Measurements from ENCODE around the gene ADAT3.

DNA sequence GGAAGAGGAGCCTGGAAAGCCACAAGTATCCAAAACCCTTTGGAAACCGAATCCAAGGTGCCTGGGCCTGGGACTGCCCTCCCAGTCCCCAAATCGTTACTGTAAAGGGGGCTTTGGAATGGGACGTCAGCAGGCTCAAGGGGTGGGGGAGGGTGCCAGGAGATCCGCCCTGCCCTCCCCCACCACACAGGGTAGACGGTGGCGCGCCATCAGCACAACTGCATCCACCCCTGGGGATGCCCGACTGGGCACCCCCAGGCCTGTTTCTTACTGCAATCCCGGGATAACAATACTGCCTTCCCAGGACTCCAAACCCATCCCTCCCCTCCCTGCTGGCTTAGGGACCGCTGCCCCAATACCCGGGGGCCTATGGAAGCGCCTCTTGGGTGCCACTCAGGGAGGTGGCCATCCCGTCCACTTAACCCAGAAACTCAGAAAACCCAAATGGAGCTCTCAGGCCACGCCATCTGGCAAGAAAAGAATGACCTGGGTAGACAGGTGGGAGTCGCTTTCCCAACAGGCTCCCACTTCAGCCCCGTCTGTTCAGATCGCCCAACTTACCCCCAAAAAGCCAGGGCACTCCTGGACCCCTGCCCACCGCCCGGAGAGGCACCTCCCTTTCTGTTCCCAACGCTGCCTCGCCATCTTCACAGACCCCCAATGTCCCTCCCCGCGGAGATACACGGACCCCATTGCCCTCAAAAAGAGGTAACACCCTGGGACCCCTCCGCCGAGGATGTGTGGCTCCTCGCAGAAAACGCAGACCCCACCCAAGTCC is 44.2 kb upstream of the ADAT3 start:
- TF ChIP-seq KLF10 (tag by site-specific recombination; IDR thresholded peaks at IDR 0.05) (no peak), YY1 (tag by site-specific recombination; IDR thresholded peaks at IDR 0.05) (no peak), ZNF274 (IDR thresholded peaks at IDR 0.05; ENCODE audit: low read length) (no peak), ZNF274 (tag by site-specific recombination; IDR thresholded peaks at IDR 0.05; ENCODE audit: borderline replicate concordance) (no peak), KLF9 (tag by site-specific recombination; IDR thresholded peaks at IDR 0.05; ENCODE audit: low read depth) (no peak), ZNF76 (tag by site-specific recombination; IDR thresholded peaks at IDR 0.05; ENCODE audit: borderline replicate concordance, low read depth) (no peak)
- TF ChIP-seq, protein P1, sequence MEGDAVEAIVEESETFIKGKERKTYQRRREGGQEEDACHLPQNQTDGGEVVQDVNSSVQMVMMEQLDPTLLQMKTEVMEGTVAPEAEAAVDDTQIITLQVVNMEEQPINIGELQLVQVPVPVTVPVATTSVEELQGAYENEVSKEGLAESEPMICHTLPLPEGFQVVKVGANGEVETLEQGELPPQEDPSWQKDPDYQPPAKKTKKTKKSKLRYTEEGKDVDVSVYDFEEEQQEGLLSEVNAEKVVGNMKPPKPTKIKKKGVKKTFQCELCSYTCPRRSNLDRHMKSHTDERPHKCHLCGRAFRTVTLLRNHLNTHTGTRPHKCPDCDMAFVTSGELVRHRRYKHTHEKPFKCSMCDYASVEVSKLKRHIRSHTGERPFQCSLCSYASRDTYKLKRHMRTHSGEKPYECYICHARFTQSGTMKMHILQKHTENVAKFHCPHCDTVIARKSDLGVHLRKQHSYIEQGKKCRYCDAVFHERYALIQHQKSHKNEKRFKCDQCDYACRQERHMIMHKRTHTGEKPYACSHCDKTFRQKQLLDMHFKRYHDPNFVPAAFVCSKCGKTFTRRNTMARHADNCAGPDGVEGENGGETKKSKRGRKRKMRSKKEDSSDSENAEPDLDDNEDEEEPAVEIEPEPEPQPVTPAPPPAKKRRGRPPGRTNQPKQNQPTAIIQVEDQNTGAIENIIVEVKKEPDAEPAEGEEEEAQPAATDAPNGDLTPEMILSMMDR (tag by site-specific recombination; IDR thresholded peaks at IDR 0.05): no peak
- TF ChIP-seq, protein P2, sequence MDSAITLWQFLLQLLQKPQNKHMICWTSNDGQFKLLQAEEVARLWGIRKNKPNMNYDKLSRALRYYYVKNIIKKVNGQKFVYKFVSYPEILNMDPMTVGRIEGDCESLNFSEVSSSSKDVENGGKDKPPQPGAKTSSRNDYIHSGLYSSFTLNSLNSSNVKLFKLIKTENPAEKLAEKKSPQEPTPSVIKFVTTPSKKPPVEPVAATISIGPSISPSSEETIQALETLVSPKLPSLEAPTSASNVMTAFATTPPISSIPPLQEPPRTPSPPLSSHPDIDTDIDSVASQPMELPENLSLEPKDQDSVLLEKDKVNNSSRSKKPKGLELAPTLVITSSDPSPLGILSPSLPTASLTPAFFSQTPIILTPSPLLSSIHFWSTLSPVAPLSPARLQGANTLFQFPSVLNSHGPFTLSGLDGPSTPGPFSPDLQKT (IDR thresholded peaks at IDR 0.05; ENCODE audit: borderline replicate concordance, low read depth, low read length): no peak
- TF ChIP-seq, protein P3, sequence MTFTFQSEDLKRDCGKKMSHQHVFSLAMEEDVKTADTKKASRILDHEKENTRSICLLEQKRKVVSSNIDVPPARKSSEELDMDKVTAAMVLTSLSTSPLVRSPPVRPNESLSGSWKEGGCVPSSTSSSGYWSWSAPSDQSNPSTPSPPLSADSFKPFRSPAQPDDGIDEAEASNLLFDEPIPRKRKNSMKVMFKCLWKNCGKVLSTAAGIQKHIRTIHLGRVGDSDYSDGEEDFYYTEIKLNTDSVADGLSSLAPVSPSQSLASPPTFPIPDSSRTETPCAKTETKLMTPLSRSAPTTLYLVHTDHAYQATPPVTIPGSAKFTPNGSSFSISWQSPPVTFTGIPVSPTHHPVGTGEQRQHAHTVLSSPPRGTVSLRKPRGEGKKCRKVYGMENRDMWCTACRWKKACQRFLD (tag by site-specific recombination; IDR thresholded peaks at IDR 0.05): no peak
- TF ChIP-seq, protein P4, sequence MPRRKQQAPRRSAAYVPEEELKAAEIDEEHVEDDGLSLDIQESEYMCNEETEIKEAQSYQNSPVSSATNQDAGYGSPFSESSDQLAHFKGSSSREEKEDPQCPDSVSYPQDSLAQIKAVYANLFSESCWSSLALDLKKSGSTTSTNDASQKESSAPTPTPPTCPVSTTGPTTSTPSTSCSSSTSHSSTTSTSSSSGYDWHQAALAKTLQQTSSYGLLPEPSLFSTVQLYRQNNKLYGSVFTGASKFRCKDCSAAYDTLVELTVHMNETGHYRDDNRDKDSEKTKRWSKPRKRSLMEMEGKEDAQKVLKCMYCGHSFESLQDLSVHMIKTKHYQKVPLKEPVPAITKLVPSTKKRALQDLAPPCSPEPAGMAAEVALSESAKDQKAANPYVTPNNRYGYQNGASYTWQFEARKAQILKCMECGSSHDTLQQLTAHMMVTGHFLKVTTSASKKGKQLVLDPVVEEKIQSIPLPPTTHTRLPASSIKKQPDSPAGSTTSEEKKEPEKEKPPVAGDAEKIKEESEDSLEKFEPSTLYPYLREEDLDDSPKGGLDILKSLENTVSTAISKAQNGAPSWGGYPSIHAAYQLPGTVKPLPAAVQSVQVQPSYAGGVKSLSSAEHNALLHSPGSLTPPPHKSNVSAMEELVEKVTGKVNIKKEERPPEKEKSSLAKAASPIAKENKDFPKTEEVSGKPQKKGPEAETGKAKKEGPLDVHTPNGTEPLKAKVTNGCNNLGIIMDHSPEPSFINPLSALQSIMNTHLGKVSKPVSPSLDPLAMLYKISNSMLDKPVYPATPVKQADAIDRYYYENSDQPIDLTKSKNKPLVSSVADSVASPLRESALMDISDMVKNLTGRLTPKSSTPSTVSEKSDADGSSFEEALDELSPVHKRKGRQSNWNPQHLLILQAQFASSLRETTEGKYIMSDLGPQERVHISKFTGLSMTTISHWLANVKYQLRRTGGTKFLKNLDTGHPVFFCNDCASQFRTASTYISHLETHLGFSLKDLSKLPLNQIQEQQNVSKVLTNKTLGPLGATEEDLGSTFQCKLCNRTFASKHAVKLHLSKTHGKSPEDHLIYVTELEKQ (tag by site-specific recombination; IDR thresholded peaks at IDR 0.05; ENCODE audit: borderline replicate concordance): no peak
